Ectodermal cell (in vitro differentiated cells): Measurements from ENCODE around the gene DGCR8.
A peak's percentile ranks its signal among the peaks of the same experiment; 100 is the strongest.

Experiments
- H3K27ac ChIP-seq: 2 replicates; pipeline ENCODE4 v1.7.0; 2013; ENCODE audit warnings: mild to moderate bottlenecking, low read depth, low read length; ENCODE audit not compliant: insufficient read depth, poor library complexity, severe bottlenecking
- H3K27me3 ChIP-seq: 2 replicates; pipeline ENCODE4 v1.7.0; 2013; ENCODE audit warnings: mild to moderate bottlenecking, low read length; ENCODE audit not compliant: insufficient read depth, control insufficient read depth, poor library complexity, severe bottlenecking
- H3K36me3 ChIP-seq: one replicate; pipeline ENCODE4 v1.7.0; 2013; ENCODE audit warnings: low read length; ENCODE audit not compliant: control insufficient read depth, insufficient read depth
- H3K4me1 ChIP-seq: one replicate; pipeline ENCODE4 v1.7.0; 2013; ENCODE audit warnings: low read length; ENCODE audit not compliant: control insufficient read depth, insufficient read depth
- H3K4me3 ChIP-seq: 2 replicates; pipeline ENCODE4 v1.7.0; 2013; ENCODE audit warnings: low read depth, low read length, control low read depth; ENCODE audit not compliant: insufficient read depth
- H3K9me3 ChIP-seq: 2 replicates; pipeline ENCODE4 v1.7.0; 2013; ENCODE audit warnings: mild to moderate bottlenecking, low read length, moderate library complexity; ENCODE audit not compliant: control insufficient read depth
- whole genome bisulfite sequencing, 2 experiments: methylation state at CpG; one replicate each; pipeline ENCODE4 v1.1.7; 2013; ENCODE audit warnings: missing lambda C conversion rate in 2 of 2; 5-methylcytosine and 5-hydroxymethylcytosine counted together

The DGCR8 gene

GRCh38 chr22:20105456-20106204 lies 25.6 kb downstream of the DGCR8 start:
- Histone ChIP-seq H3K4me1 (no peaks in the 10 kb centered on the region), H3K4me3 (no peak overlapping the region), H3K27me3 (no peaks in the 10 kb centered on the region), H3K27ac (no peak overlapping the region), H3K9me3 (no peaks in the 10 kb centered on the region), H3K36me3 (peaks cover 65% of the 10 kb centered on the region)
- WGBS, 2 experiments = 97 to 98% methylated on average over 7 of the region's 7 CpGs

DNA sequence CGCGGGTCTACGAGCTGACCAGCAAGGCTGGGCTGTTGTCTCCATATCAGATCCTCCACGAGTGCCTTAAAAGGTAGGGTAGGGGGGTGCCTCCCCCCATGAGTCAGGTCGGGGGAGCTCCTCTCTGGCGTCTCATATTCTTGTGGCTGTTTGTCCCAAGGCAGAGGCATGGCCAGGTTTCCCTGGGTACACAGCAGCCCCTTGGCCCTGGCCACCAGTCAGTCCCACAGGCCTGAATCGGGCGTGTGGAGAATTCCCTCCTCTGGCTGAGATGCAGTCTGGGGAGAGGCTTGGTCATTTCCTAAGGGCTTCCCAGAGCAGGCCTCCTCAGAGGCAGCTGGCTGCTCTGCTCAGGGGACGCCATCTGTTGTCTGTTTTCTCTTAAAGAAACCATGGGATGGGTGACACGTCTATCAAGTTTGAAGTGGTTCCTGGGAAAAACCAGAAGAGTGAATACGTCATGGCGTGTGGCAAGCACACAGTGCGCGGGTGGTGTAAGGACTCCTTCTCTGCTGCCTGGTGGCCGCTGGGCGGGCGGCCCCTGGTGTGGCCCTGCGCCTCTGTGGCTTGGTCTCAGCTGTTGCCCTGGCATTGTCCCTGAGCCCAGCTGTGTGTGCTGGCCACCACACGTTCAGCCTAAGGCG lies 26.3 kb downstream of the DGCR8 start:
- Histone ChIP-seq H3K27me3 (no peaks in the 10 kb centered on the region), H3K36me3 (peaks cover 67% of the 10 kb centered on the region), H3K9me3 (no peaks in the 10 kb centered on the region), H3K27ac (no peak overlapping the region), H3K4me3 (no peak overlapping the region), H3K4me1 (no peaks in the 10 kb centered on the region)
- 95 to 96% methylated on average over 20 of the region's 20 CpGs for WGBS, 2 experiments

GRCh38 chr22:20106849-20107237 lies 26.8 kb downstream of the DGCR8 start:
- no peaks in the 10 kb centered on the region for H3K4me1 ChIP-seq
- no peak overlapping the region for H3K27ac ChIP-seq
- H3K4me3 ChIP-seq = no peak overlapping the region
- H3K9me3 ChIP-seq = no peaks in the 10 kb centered on the region
- H3K36me3 ChIP-seq = peaks cover 63% of the 10 kb centered on the region
- WGBS, 2 experiments = 96% methylated on average over 10 of the region's 10 CpGs
- H3K27me3 ChIP-seq = no peaks in the 10 kb centered on the region

DNA sequence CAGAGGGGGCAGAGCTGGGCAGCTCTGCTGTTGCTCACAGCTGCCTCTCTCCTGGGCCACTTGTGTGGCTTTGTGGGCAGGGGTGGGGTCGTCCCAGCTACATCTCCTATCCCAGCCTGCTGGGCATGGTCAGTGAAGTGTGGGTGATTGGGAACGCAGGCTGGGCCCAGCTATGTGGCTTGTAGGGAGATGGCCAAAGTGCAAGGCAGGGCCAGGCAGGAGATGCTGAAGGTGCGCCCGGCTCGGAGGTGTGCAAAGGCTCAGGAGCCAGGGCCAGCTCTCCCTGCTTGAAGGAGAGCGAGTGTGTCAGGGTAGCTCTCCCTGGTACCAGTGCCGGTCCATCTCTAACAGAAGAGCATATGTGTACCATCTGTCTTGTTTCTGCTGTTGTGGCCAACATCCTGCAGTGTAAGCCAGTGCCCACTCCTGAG lies 27.4 kb downstream of the DGCR8 start:
- Histone ChIP-seq H3K4me1 (no peaks in the 10 kb centered on the region), H3K27ac (no peak overlapping the region), H3K27me3 (no peaks in the 10 kb centered on the region), H3K36me3 (peaks cover 63% of the 10 kb centered on the region), H3K4me3 (no peak overlapping the region), H3K9me3 (no peaks in the 10 kb centered on the region)
- 96 to 97% methylated on average over 7 of the region's 7 CpGs for whole genome bisulfite sequencing, 2 experiments

DNA sequence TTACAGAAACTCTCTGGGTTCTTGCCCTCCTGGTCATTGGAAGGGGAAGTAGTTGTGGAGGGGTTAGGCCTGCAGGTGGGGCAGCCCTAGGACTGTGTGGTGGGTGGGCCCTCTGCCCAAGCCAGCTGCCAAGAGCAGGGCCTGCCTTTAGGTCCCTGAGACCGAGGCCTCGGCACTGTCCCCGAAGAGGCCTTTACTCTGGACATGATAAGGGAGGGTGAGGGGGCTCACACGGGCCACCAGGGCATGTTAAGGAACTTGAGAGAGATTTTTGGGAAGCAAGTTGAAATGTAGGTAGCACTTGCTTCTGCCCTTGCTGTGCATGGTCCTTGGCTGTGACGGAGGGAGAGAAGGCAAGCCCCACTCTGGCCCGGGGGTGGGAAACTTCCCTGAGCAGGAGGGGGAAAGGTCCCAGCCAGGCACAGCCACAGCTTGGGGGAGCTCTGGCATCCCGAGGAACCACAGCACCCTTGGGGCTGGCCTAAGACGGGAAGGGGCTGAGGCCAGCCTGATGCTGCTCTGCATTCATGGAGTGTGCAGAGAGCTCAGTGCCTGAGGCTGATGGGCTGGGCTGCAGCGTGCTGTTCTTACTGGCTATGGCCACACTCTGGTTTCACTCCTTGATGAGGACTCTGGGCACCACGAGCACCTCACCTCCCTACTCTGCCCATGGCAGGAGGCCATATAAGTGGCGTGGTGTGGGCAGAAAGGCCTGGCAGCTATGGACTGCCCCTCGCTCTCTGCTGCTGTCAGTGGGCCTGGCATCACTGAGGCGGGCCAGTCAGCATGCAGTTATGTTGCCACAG lies 28.1 kb downstream of the DGCR8 start:
- H3K4me1 ChIP-seq = no peaks in the 10 kb centered on the region
- no peaks in the 10 kb centered on the region for H3K9me3 ChIP-seq
- H3K4me3 ChIP-seq = no peak overlapping the region
- H3K27me3 ChIP-seq = no peaks in the 10 kb centered on the region
- WGBS, 2 experiments = 95 to 96% methylated on average over 13 of the region's 13 CpGs
- no peak overlapping the region for H3K27ac ChIP-seq
- H3K36me3 ChIP-seq = peaks cover 63% of the 10 kb centered on the region

GRCh38 chr22:20108757-20109230 lies 28.8 kb downstream of the DGCR8 start:
- Histone ChIP-seq H3K36me3 (peaks cover 63% of the 10 kb centered on the region), H3K4me3 (no peak overlapping the region), H3K27ac (no peak overlapping the region), H3K4me1 (no peaks in the 10 kb centered on the region), H3K9me3 (no peaks in the 10 kb centered on the region), H3K27me3 (no peaks in the 10 kb centered on the region)
- 89 to 90% methylated on average over 12 of the region's 12 CpGs for WGBS, 2 experiments

- peaks cover 63% of the 10 kb centered on the region for H3K36me3 ChIP-seq
- H3K27me3 ChIP-seq = no peaks in the 10 kb centered on the region
- no peaks in the 10 kb centered on the region for H3K4me1 ChIP-seq
- H3K9me3 ChIP-seq = no peaks in the 10 kb centered on the region
- no peak overlapping the region for H3K4me3 ChIP-seq
- H3K27ac ChIP-seq = no peak overlapping the region
- WGBS, 2 experiments = 96% methylated on average over 23 of the region's 23 CpGs
Measured at GRCh38 chr22:20109411-20110358, 29.6 kb downstream of the DGCR8 start.

DNA sequence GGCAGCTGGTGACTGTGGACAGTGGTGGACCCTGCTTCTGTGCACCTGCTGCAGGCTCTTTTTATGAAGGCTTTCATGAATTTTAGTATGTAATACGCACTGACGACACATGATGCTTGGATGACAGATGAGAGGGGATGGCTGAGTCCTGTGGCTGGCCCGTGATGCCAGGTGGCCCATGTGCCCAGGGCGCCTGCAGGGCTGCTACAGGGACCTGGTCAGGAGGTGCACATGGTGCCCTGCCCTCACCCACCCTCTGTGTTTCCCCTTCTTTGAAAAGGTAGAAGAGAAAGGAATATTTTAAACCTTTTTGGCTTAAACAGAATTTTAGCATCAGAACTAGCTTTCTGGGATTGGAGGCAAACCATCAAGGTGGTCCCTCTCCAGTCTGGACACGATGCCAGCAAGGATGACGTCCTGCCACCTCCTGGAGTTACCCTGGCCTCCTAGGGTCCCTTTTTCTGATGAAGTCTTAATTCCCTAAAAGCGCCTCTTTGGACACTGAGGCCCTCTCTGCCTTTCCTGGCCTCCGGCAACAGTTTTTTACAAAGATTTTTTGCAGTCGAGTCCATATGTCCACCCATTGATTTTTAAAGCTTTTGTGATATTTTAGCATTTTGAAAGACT lies 30.4 kb downstream of the DGCR8 start:
- H3K36me3 ChIP-seq = peaks cover 55% of the 10 kb centered on the region
- WGBS, 2 experiments = 96 to 97% methylated on average over 9 of the region's 9 CpGs
- peak overlapping the region; percentile 60 for H3K27ac ChIP-seq

GRCh38 chr22:20111045-20111688 lies 31.1 kb downstream of the DGCR8 start:
- H3K27ac ChIP-seq = peak overlapping the region; percentile 60
- peaks cover 7% of the 10 kb centered on the region for H3K4me1 ChIP-seq
- H3K9me3 ChIP-seq = no peaks in the 10 kb centered on the region
- peaks cover 48% of the 10 kb centered on the region for H3K36me3 ChIP-seq
- 81 to 85% methylated on average over 14 of the region's 14 CpGs for WGBS, 2 experiments
- H3K4me3 ChIP-seq = no peak overlapping the region
- no peaks in the 10 kb centered on the region for H3K27me3 ChIP-seq

More for the DNA sequence above, 30.4 kb downstream of the DGCR8 start:
- Histone ChIP-seq H3K9me3 (no peaks in the 10 kb centered on the region), H3K27me3 (no peaks in the 10 kb centered on the region), H3K4me1 (peaks cover 2% of the 10 kb centered on the region), H3K4me3 (no peak overlapping the region)
